Sigmoid colon (tissue), 7 donors: ENCODE data around the gene MTCL1. TPM values are rescaled to one million over a fixed set of nuclear protein-coding genes. Genes with fewer than 3 reads are reported as not detected.

Experiments used
- DNase-seq: peaks from one replicate; pipeline ENCODE4 v3.0.0-alpha.2; 2019
- H3K27ac ChIP-seq, 4 donors: fragments of 200-600 bp; sonication (generic); one replicate each; pipeline ENCODE4 v1.5.1; 2016 to 2019; ENCODE audit warnings: mild to moderate bottlenecking in 1 of 4
- H3K27me3 ChIP-seq, 3 donors: fragments of 200-600 bp; sonication (generic); one replicate each; pipeline ENCODE4 v1.5.1; 2019; ENCODE audit warnings: mild to moderate bottlenecking in 1 of 3
- H3K36me3 ChIP-seq, 4 donors: fragments of 200-600 bp; sonication (generic); one replicate each; pipeline ENCODE4 v1.5.1; 2016 to 2019
- H3K4me1 ChIP-seq, 4 donors: fragments of 200-600 bp; sonication (generic); one replicate each; pipeline ENCODE4 v1.5.1; 2017 to 2019
- H3K4me3 ChIP-seq, 4 donors: fragments of 200-600 bp; sonication (generic); one replicate each; pipeline ENCODE4 v1.5.1; 2017 to 2019; ENCODE audit warnings: mild to moderate bottlenecking in 2 of 4, moderate library complexity in 1 of 4
- H3K9me3 ChIP-seq, 4 donors: fragments of 200-600 bp in 3 of 4; sonication (generic) in 3 of 4; one replicate each; pipeline versions ENCODE4 v1.5.1 to v1.6.1; 2013 to 2019
- CTCF ChIP-seq, 4 experiments: fragments of 450-650 bp in 3 of 4; fragments of 200-600 bp in 1 of 4; IDR thresholded peaks; one replicate each; pipeline ENCODE4 v1.5.1; 2016 to 2019; ENCODE audit warnings: antibody characterized with exemption in 4 of 4, mild to moderate bottlenecking in 3 of 4, moderate library complexity in 2 of 4
- EP300 ChIP-seq, 4 donors: sonication (generic); formaldehyde crosslinking; IDR thresholded peaks; one replicate each; pipeline ENCODE4 v1.6.1; 2017; ENCODE audit warnings: antibody characterized with exemption in 4 of 4
- POLR2A ChIP-seq, 2 donors: fragments of 450-650 bp; IDR thresholded peaks; one replicate each; pipeline ENCODE4 v1.6.1; 2016; ENCODE audit warnings: antibody characterized with exemption in 2 of 2, mild to moderate bottlenecking in 2 of 2, moderate library complexity in 2 of 2
- POLR2AphosphoS5 ChIP-seq, 4 donors: sonication (generic); formaldehyde crosslinking; IDR thresholded peaks; one replicate each; pipeline ENCODE4 v1.6.1; 2017; ENCODE audit warnings: antibody characterized with exemption in 4 of 4
- WGBS, 2 donors: extraction: QIAGEN DNeasy Blood & Tissue Kit; methylation state at CpG; one replicate each; pipeline ENCODE4 v1.1.7; 2013; 5-methylcytosine and 5-hydroxymethylcytosine counted together
- intact Hi-C: fragments of 100-400 bp; cut with DNase I; formaldehyde crosslinking; loops from one replicate; pipeline ENCODE4 v1.15.1; 2023
- polyA plus RNA-seq, 3 donors: library from polyadenylated mRNA; stranded (reverse); fragments of 200-250 nt; gene quantifications; one replicate each; pipeline ENCODE4 v1.2.3, GENCODE V29; 2013
- total RNA-seq, 4 donors: library from RNA; depleted of rRNA; stranded (reverse); fragments of >200 nt; gene quantifications; one replicate each; pipeline ENCODE4 v1.1.0, GENCODE V29; 2016
- donor health status: healthy with polysubstance abuse.
- donor health status: Bipolar disorder and iron deficiency.
- donor health status: healthy.

The MTCL1 gene
- total and polyA plus RNA-seq, 7 donors: 0.69 to 133 (median 58.5) TPM

GRCh38 chr18:8800876-8801262, 95.5 kb downstream of the MTCL1 start:
- no peak for DNase-seq
- Histone ChIP-seq H3K27ac (peak overlapping the region; percentile 80 to 93 (median 84)), H3K36me3 (peaks cover 0 to 29% (median 13%) of the 10 kb centered on the region in 4 donors), H3K4me1 (peaks cover 0 to 64% (median 56%) of the 10 kb centered on the region in 4 donors), H3K9me3 (no peaks in the 10 kb centered on the region), H3K27me3 (no peaks in the 10 kb centered on the region), H3K4me3 (no peak overlapping the region)
- 83 to 88% methylated on average over 4 of the region's 4 CpGs for WGBS, 2 donors
- intact Hi-C loops: loop anchor here (2.0 to 5.0 kb wide), 2 partner anchors 94 to 181 kb away; no protein-coding TSS in a partner anchor
- TF ChIP-seq POLR2AphosphoS5 (IDR thresholded peaks at IDR 0.05): no peak

GRCh38 chr18:8801263-8801901, 96.0 kb downstream of the MTCL1 start:
- Histone ChIP-seq H3K9me3 (no peaks in the 10 kb centered on the region), H3K4me1 (peaks cover 0 to 58% (median 56%) of the 10 kb centered on the region in 4 donors), H3K36me3 (peaks cover 1 to 29% (median 11%) of the 10 kb centered on the region in 4 donors), H3K4me3 (no peak overlapping the region), H3K27ac (peak overlapping the region; percentile 80 to 93 (median 84)), H3K27me3 (no peaks in the 10 kb centered on the region)
- TF ChIP-seq EP300 (IDR thresholded peaks at IDR 0.05) (peak in 2 of 4 donors; percentile 36 to 57), POLR2AphosphoS5 (IDR thresholded peaks at IDR 0.05) (peak in 3 of 4 donors; percentile 48 to 68 (median 60)), POLR2A (IDR thresholded peaks at IDR 0.05) (no peak), CTCF (IDR thresholded peaks at IDR 0.05) (no peak)
- no peak for DNase-seq
- intact Hi-C loops: loop anchor here (2.0 to 5.0 kb wide), 2 partner anchors 95 to 181 kb away; no protein-coding TSS in a partner anchor
- 78 to 83% methylated on average over 9 of the region's 9 CpGs for WGBS, 2 donors

- no peak for DNase-seq
- 87 to 88% methylated on average over 6 of the region's 6 CpGs for WGBS, 2 donors
- Histone ChIP-seq H3K27ac (peak overlapping the region; percentile 80 to 93 (median 84)), H3K36me3 (peaks cover 8 to 29% (median 9%) of the 10 kb centered on the region in 4 donors), H3K27me3 (no peaks in the 10 kb centered on the region), H3K4me1 (peaks cover 0 to 53% (median 49%) of the 10 kb centered on the region in 4 donors), H3K9me3 (no peaks in the 10 kb centered on the region), H3K4me3 (no peak overlapping the region)
- no peak for TF ChIP-seq POLR2A (IDR thresholded peaks at IDR 0.05)
- TF ChIP-seq EP300 (IDR thresholded peaks at IDR 0.05): no peak
- TF ChIP-seq CTCF (IDR thresholded peaks at IDR 0.05): no peak
- TF ChIP-seq POLR2AphosphoS5 (IDR thresholded peaks at IDR 0.05): no peak
- intact Hi-C loops: loop anchor here (5.0 kb wide), 1 partner anchor 180 kb away; no protein-coding TSS in a partner anchor
Measured at GRCh38 chr18:8802017-8802672, 96.8 kb downstream of the MTCL1 start.

- peaks cover 0 to 28% (median 9%) of the 10 kb centered on the region in 4 donors for H3K36me3 ChIP-seq
- intact Hi-C loops: loop anchor here (5.0 kb wide), 1 partner anchor 179 kb away; no protein-coding TSS in a partner anchor
- H3K27me3 ChIP-seq: no peaks in the 10 kb centered on the region
- H3K27ac ChIP-seq: peak overlapping the region in 1 of 4 donors; percentile 93
- no peak overlapping the region for H3K4me3 ChIP-seq
- H3K9me3 ChIP-seq: no peaks in the 10 kb centered on the region
- TF ChIP-seq EP300 (IDR thresholded peaks at IDR 0.05) (no peak), POLR2A (IDR thresholded peaks at IDR 0.05) (no peak), CTCF (IDR thresholded peaks at IDR 0.05) (no peak), POLR2AphosphoS5 (IDR thresholded peaks at IDR 0.05) (no peak)
- 76 to 92% methylated on average over 8 of the region's 8 CpGs for WGBS, 2 donors
- DNase-seq: no peak
- peaks cover 0 to 50% (median 45%) of the 10 kb centered on the region in 4 donors for H3K4me1 ChIP-seq
Measured at GRCh38 chr18:8803063-8803795, 97.9 kb downstream of the MTCL1 start.
